ENCODE measurements around the gene NR4A2.
"Not testable (repeated sequence)": the region's sequence is repeated elsewhere in the genome, so short reads cannot be mapped to it uniquely, and the experiment has no call there.

NR4A2 gene

GRCh38 chr2:156321243-156321904, 11.1 kb downstream of the NR4A2 start:
- no peak for DNase-seq (ENCODE audit: low read depth)

- no peak for DNase-seq (ENCODE audit: low read depth)
Observed at GRCh38 chr2:156320486-156321098, 11.9 kb downstream of the NR4A2 start.

- no peak for DNase-seq (ENCODE audit: low read depth)
Observed at GRCh38 chr2:156319811-156320485, 12.6 kb downstream of the NR4A2 start.

- DNase-seq (ENCODE audit: low read depth) = no peak
Observed at GRCh38 chr2:156317631-156318030, 14.9 kb downstream of the NR4A2 start.

- DNase-seq (ENCODE audit: low read depth) = no peak
Observed at GRCh38 chr2:156311976-156312375, 20.5 kb downstream of the NR4A2 start.

GRCh38 chr2:156310773-156311172, 21.7 kb downstream of the NR4A2 start:
- DNase-seq (ENCODE audit: low read depth) = no peak

- no peak for DNase-seq (ENCODE audit: low read depth)
Observed at GRCh38 chr2:156309917-156310316, 22.6 kb downstream of the NR4A2 start.

GRCh38 chr2:156309167-156309566, 23.4 kb downstream of the NR4A2 start:
- DNase-seq (ENCODE audit: low read depth) = no peak

GRCh38 chr2:156306821-156307220, 25.7 kb downstream of the NR4A2 start:
- DNase-seq (ENCODE audit: low read depth) = no peak

GRCh38 chr2:156305121-156305520, 27.4 kb downstream of the NR4A2 start:
- DNase-seq (ENCODE audit: low read depth) = no peak

GRCh38 chr2:156300337-156300736, 32.2 kb downstream of the NR4A2 start:
- DNase-seq (ENCODE audit: low read depth) = no peak

- DNase-seq (ENCODE audit: low read depth) = no peak
Observed at GRCh38 chr2:156294945-156295580, 37.5 kb downstream of the NR4A2 start.

- DNase-seq (ENCODE audit: low read depth) = not testable (repeated sequence)
Observed at GRCh38 chr2:156293382-156293781, 39.1 kb downstream of the NR4A2 start.

GRCh38 chr2:156279446-156280150, 52.9 kb downstream of the NR4A2 start:
- no peak for DNase-seq (ENCODE audit: low read depth)

Data from activated T-cell treated with anti-CD3 and anti-CD28 coated beads for 24 hours (primary cell).